GM18507 (cell line): ENCODE results near the gene MYO5A.
"Not testable (repeated sequence)": the region's sequence is repeated elsewhere in the genome, so short reads cannot be mapped to it uniquely, and the experiment has no call there.

Experiments used
- DNase-seq: peaks from one replicate; pipeline ENCODE4 v3.0.0; 2011; ENCODE audit warnings: low read depth; ENCODE audit not compliant: insufficient read length; ENCODE audit errors: extremely low spot score
- FAIRE-seq: peaks from 2 replicates; lab custom pipeline; 2011; peaks lifted over from hg19 to GRCh38; lab: Jason Lieb, UNC

MYO5A gene

GRCh38 chr15:52481915-52482314 lies 46.8 kb downstream of the MYO5A start:
- peak; percentile 93 for FAIRE-seq
- no peak for DNase-seq

- no peak for DNase-seq
- FAIRE-seq = no peak
Measured at GRCh38 chr15:52480990-52481389, 47.7 kb downstream of the MYO5A start.

DNA sequence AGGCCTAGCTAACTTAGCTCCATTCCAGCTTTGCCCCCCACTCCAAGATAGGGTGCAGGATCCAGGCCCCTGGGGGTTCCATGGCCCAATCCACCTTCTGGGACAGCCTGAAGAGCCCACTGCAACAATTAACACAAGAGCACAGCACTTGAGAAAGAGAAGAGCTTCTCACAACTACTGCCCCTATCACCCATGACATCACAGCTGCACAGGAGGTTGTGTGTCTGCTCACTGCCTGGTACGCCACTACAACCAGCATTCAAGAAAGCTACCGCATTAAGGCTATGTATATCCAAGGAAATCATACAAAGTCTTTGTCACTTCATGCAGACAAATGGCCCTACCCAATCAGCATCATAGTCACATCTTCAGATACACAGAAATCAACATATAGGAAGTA lies 62.0 kb downstream of the MYO5A start:
- FAIRE-seq = peak; percentile 12
- DNase-seq = no peak

DNA sequence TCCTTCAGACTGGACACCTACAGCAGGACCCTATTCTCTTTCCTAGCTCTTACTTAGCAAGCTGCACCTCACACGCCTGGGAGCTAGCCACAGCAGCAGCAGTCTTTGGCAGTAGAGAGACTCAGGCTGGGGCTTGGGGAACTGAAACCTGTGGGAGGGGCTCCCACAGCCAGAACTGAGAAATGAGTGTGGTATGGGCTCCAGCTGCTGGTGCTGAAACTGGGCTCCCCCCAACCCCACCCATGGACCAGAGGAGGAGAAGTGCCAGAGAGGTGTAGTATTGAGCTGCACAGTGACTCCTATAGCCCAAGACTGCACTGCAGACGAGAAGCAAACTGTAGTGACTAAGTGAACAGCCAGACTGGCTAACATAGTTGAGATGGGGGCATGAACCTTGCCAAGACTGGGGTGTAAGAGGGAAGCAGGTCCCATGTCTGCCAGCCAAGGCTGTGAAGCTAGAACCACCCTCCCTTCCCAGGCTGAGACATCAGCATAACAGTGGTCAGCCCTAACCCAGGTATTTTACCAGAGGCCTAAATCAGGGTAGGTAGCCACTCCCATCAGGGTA lies 62.5 kb downstream of the MYO5A start:
- FAIRE-seq = peak; percentile 99
- peak; percentile 71 for DNase-seq

- DNase-seq (no peak), FAIRE-seq (peak; percentile 97)
Measured at GRCh38 chr15:52464478-52464877, 64.2 kb downstream of the MYO5A start.

- DNase-seq (no peak), FAIRE-seq (no peak)
Measured at GRCh38 chr15:52464040-52464439, 64.6 kb downstream of the MYO5A start.

- DNase-seq = no peak
- no peak for FAIRE-seq
Measured at GRCh38 chr15:52463638-52464037, 65.0 kb downstream of the MYO5A start.

GRCh38 chr15:52462806-52463360 lies 65.8 kb downstream of the MYO5A start:
- FAIRE-seq = no peak
- no peak for DNase-seq

- DNase-seq, FAIRE-seq: not testable (repeated sequence)
Measured at GRCh38 chr15:52459701-52460100, 69.0 kb downstream of the MYO5A start.

DNA sequence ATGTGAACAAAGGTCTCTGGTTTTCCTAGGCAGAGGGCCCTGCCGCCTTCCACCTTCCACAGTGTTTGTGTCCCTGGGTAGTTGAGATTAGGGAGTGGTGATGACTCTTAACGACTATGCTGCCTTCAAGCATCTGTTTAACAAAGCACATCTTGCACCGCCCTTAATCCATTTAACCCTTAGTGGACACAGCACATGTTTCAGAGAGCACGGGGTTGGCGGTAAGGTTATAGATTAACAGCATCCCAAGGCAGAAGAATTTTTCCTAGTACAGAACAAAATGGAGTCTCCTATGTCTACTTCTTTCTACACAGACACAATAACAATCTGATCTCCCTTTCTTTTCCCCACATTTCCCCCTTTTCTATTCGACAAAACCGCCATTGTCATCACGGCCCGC lies 69.4 kb downstream of the MYO5A start:
- DNase-seq, FAIRE-seq: not testable (repeated sequence)

- DNase-seq = no peak
Measured at GRCh38 chr15:52448011-52448890, 80.4 kb downstream of the MYO5A start.

GRCh38 chr15:52445954-52446353 lies 82.7 kb downstream of the MYO5A start:
- FAIRE-seq = no peak

More at GRCh38 chr15:52448011-52448890, 80.4 kb downstream of the MYO5A start:
- no peak for FAIRE-seq

GRCh38 chr15:52445553-52445952 lies 83.1 kb downstream of the MYO5A start:
- FAIRE-seq (no peak), DNase-seq (no peak)

More at GRCh38 chr15:52445954-52446353, 82.7 kb downstream of the MYO5A start:
- DNase-seq = no peak

- DNase-seq, FAIRE-seq: not testable (repeated sequence)
Measured at GRCh38 chr15:52443205-52443604, 85.5 kb downstream of the MYO5A start.

- DNase-seq = no peak
- FAIRE-seq = no peak
Measured at GRCh38 chr15:52441841-52442240, 86.8 kb downstream of the MYO5A start.

DNA sequence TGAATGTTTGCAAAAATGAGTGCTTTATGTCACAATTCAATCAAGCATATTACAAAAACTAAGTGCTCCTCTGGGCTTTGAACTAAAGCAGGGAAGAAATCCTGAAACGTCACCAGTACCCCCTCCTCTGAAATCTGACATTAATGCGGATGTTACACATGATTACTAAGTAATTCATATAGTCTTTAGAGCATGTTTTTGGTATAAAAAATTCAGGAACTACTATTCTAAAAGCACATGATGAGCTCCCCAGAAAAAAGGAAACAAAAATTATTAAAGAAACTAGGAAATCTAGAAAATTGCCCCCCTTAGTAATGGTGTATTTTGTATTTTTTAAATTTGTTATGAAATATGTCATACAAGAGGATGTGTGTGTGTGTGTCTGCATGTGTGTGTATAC lies 87.7 kb downstream of the MYO5A start:
- FAIRE-seq = no peak
- no peak for DNase-seq

GRCh38 chr15:52440414-52440813 lies 88.3 kb downstream of the MYO5A start:
- DNase-seq (no peak), FAIRE-seq (no peak)

DNA sequence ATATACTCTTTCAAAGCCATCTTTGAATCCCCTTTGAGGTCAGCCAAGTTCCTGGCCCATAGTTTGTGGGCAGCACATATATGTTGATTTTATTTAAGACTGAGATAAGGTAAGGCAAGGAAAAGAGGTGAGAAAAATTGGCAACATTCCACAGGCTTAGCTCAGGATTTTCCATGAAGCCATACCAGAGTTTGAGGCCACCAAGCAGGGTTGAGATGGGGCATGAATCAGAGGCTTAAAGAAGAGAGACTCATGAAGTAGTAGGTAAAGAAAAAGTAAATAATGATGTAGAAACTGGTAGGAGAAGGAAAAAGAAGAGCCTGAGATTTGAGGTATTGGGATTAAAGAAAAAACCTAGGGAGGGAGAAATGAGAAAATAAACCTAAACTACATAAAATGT lies 89.2 kb downstream of the MYO5A start:
- FAIRE-seq (no peak), DNase-seq (no peak)

DNA sequence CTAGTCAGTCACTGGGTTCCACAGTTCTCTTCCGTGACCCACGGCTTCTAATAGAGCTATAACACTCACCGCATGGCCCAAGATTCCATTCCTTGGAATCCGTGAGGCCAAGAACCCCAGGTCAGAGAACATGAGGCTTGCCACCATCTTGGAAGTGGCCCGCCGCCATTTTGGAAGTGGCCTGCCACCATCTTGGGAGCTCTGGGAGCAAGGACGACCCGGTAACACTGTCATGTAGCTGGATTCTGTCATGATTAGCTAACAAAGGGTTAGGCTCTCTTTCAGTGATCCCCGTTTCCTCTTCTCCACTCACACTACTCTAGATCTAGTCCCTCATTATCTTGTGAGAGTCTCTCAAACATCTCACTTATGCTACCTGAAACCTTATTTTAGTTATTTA lies 89.6 kb downstream of the MYO5A start:
- not testable (repeated sequence) for FAIRE-seq

DNA sequence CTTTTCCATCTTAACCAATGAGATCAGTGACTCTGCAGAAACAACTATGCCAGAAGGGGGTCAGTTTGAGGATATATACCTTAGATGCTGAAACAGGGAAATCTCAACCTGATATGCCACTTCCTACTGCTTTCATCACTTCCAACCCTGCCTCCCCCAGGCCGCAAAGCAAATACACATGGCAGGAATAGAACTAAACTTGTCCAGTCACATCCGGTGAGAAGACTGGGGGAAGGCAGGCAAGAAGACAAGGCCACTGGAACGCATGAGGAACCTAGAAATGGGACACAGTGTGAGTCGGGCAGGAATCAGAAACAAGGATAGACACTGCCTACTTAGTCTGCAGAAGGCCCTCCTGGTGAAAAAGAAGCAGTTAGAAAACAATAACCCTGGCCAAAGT lies 90.6 kb downstream of the MYO5A start:
- FAIRE-seq (no peak), DNase-seq (no peak)

More for the DNA sequence above, 89.6 kb downstream of the MYO5A start:
- not testable (repeated sequence) for DNase-seq

DNA sequence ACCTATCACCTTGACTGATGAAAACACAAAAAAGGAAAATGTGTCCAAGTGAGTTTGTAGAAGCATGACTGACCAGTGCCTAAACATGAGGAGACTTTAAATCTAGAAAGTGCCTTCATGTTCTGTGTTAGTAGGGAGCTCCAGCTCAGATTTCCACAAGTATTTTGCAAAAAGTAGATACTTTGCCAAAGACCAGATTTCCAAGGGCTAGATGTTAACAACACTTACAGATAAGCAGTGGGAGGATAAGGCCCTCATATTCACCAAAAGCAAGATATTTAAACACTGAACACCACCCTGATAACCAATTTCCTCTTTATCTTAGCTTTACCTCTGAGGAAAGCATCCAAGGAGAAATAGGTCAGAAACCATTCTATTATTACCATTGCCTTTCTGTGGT lies 91.0 kb downstream of the MYO5A start:
- DNase-seq (no peak), FAIRE-seq (no peak)
